HCT116 (cell line): Measurements from ENCODE around the gene SHISA6. TPM values are rescaled to one million over a fixed set of nuclear protein-coding genes. Genes with fewer than 3 reads are reported as not detected.

Source experiments
- ATAC-seq: fragments of 200-7000 bp; cut with Tn5 transposase; 2 replicates; pipeline ENCODE4 v1.9.1; 2020; ENCODE audit warnings: mild to moderate bottlenecking, moderate library complexity
- Bru-seq: library from RNA; stranded (reverse); fragments of 400-500 nt; gene quantifications from one replicate; lab custom pipeline; 2021; lab: Mats Ljungman, UMichigan
- BruChase-seq, 2 experiments: library from RNA; stranded (reverse); fragments of 400-500 nt; gene quantifications; one replicate each; lab custom pipeline; 2021; lab: Mats Ljungman, UMichigan
- BruUV-seq: library from RNA; stranded (reverse); fragments of 400-500 nt; replicated peaks from 2 replicates; lab custom pipeline; 2021; lab: Mats Ljungman, UMichigan
- CTCF ChIA-PET: fragments of 300-600 bp; sonication (Branson Sonifier 250); formaldehyde crosslinking; loops from one replicate; lab custom pipeline; 2021; ENCODE audit warnings: antibody characterized with exemption; lab: Charles Lee
- POLR2A ChIA-PET: fragments of 300-600, 350-600 bp; sonication (Branson Sonifier 250); formaldehyde crosslinking; loops from one replicate; lab custom pipeline; 2021; ENCODE audit warnings: antibody characterized with exemption; lab: Charles Lee
- RAD21 ChIA-PET, 2 experiments: fragments of 300-600 bp; sonication (Branson Sonifier 250); formaldehyde crosslinking; loops; one replicate each; lab custom pipeline; 2023; ENCODE audit warnings: low total read pairs in 2 of 2; ENCODE audit not compliant: uncharacterized antibody in 2 of 2, unreplicated experiment in 2 of 2, low non-redundant PET in 1 of 2; lab: Charles Lee
- DNase-seq: peaks from one replicate; pipeline ENCODE4 v3.0.0-alpha.2; 2010; ENCODE audit warnings: low read depth, low spot score
- H2AFZ ChIP-seq: fragments of 200-600 bp; shearing (Covaris generic), sonication (generic); 2 replicates; pipeline ENCODE4 v1.6.1; 2017; ENCODE audit warnings: low read depth, mixed run types, mixed read lengths, antibody characterized with exemption, low read length; ENCODE audit not compliant: poor library complexity, severe bottlenecking
- H3K27ac ChIP-seq: 2 replicates; pipeline ENCODE4 v1.5.1; 2012; ENCODE audit warnings: low read depth, low read length
- H3K27me3 ChIP-seq: fragments of 200-600 bp; sonication (generic); 2 replicates; pipeline ENCODE4 v1.6.1; 2016; ENCODE audit warnings: mixed run types, low read length, mixed read lengths; ENCODE audit not compliant: insufficient read depth
- H3K36me3 ChIP-seq, 2 experiments: fragments of 200-500 bp in 1 of 2; fragments of 200-600 bp in 1 of 2; sonication (Bioruptor generic) in 1 of 2; sonication (generic) in 1 of 2; 2 replicates each; pipeline versions ENCODE4 v1.5.1 to v1.6.1; 2014 to 2016; ENCODE audit warnings: low read length in 2 of 2, inconsistent platforms in 1 of 2, mixed read lengths in 1 of 2, mixed run types in 1 of 2; ENCODE audit not compliant: insufficient read depth in 2 of 2, control insufficient read depth in 1 of 2
- H3K4me1 ChIP-seq, 2 experiments: fragments of 200-600 bp in 1 of 2; sonication (generic) in 1 of 2; 2 replicates each; pipeline versions ENCODE4 v1.5.1 to v1.6.1; 2012 to 2017; ENCODE audit warnings: low read length in 2 of 2, inconsistent platforms in 1 of 2, mild to moderate bottlenecking in 1 of 2, mixed read lengths in 1 of 2, mixed run types in 1 of 2, moderate library complexity in 1 of 2; ENCODE audit not compliant: insufficient read depth in 2 of 2, control insufficient read depth in 1 of 2
- H3K4me2 ChIP-seq: fragments of 200-600 bp; sonication (generic); 2 replicates; pipeline ENCODE4 v1.6.1; 2017; ENCODE audit warnings: mixed run types, low read length, mixed read lengths
- H3K4me3 ChIP-seq, 2 experiments: fragments of 200-600 bp in 1 of 2; sonication (generic) in 1 of 2; replicated peaks in 1 of 2; 2 replicates each; pipeline ENCODE4 v1.5.1; 2011 to 2016; ENCODE audit warnings: low read length in 2 of 2, control low read depth in 1 of 2, low read depth in 1 of 2, mild to moderate bottlenecking in 1 of 2, mixed read lengths in 1 of 2, mixed run types in 1 of 2
- H3K79me2 ChIP-seq: fragments of 200-600 bp; sonication (generic); 2 replicates; pipeline ENCODE4 v1.6.1; 2017; ENCODE audit warnings: mild to moderate bottlenecking, mixed run types, low read length, moderate library complexity, mixed read lengths; ENCODE audit not compliant: insufficient read depth
- H3K9ac ChIP-seq: fragments of 200-600 bp; sonication (generic); 2 replicates; pipeline ENCODE4 v1.6.1; 2016; ENCODE audit warnings: low read length, mixed read lengths
- H3K9me2 ChIP-seq: fragments of 200-600 bp; sonication (generic), shearing (Covaris generic); 2 replicates; pipeline ENCODE4 v1.6.1; 2017; ENCODE audit warnings: mixed run types, mild to moderate bottlenecking, moderate library complexity; ENCODE audit not compliant: insufficient read depth
- H3K9me3 ChIP-seq, 2 experiments: fragments of 200-500 bp in 1 of 2; fragments of 200-600 bp in 1 of 2; sonication (Bioruptor generic) in 1 of 2; sonication (generic) in 1 of 2; 2 replicates each; pipeline ENCODE4 v1.6.1; 2014 to 2017; ENCODE audit warnings: low read length in 2 of 2, mixed read lengths in 2 of 2, inconsistent platforms in 1 of 2, low read depth in 1 of 2, mild to moderate bottlenecking in 1 of 2, mixed run types in 1 of 2, moderate library complexity in 1 of 2; ENCODE audit not compliant: control insufficient read depth in 1 of 2, insufficient read depth in 1 of 2
- H4K20me1 ChIP-seq: fragments of 200-600 bp; sonication (generic), shearing (Covaris generic); 2 replicates; pipeline ENCODE4 v1.6.1; 2017; ENCODE audit warnings: mixed run types, mild to moderate bottlenecking, moderate library complexity; ENCODE audit not compliant: insufficient read depth
- EGR1 ChIP-seq: IDR thresholded peaks from 2 replicates; pipeline ENCODE4 v1.6.1; 2012; ENCODE audit warnings: low read depth
- EZH2 ChIP-seq: fragments of 200-600 bp; sonication (generic); IDR thresholded peaks from 2 replicates; pipeline ENCODE4 v1.6.1; 2017; ENCODE audit warnings: antibody characterized with exemption, mixed run types
- REST ChIP-seq: IDR thresholded peaks from 2 replicates; pipeline ENCODE4 v1.6.1; 2012; ENCODE audit warnings: low read depth
- SP1 ChIP-seq: IDR thresholded peaks from 2 replicates; pipeline ENCODE4 v1.6.1; 2012; ENCODE audit warnings: low read depth
- YY1 ChIP-seq: IDR thresholded peaks from 2 replicates; pipeline ENCODE4 v1.6.1; 2011; ENCODE audit warnings: low read length, low read depth, moderate library complexity, mild to moderate bottlenecking; ENCODE audit not compliant: insufficient replicate concordance; ENCODE audit errors: extremely low read depth
- intact Hi-C: fragments of 100-400 bp; cut with micrococcal nuclease; formaldehyde crosslinking; loops from 2 replicates; pipeline ENCODE4 v1.10.0; 2022
- long read RNA-seq: library from polyadenylated mRNA; unstranded; transcript quantifications from one replicate; pipeline ENCODE4 v2.0.0, GENCODE V29; 2021; ENCODE audit not compliant: unreplicated experiment
- polyA plus RNA-seq: library from polyadenylated mRNA; unstranded; fragments of >200 nt; gene quantifications from 2 replicates; pipeline ENCODE4 v1.2.1, GENCODE V29; 2012; ENCODE audit warnings: missing spikeins
- total RNA-seq: library from RNA; stranded (reverse); gene quantifications from one replicate; pipeline ENCODE4 v1.2.1, GENCODE V29; 2021; ENCODE audit not compliant: unreplicated experiment

The SHISA6 gene
- total RNA-seq, result not detected
- polyA plus RNA-seq, result not detected in 2 replicates
- not detected for Bru-seq, nascent RNA
- percentile 1 among the genes with signal in this experiment for BruChase-seq, experiment 1, labeled RNA remaining after a 6-hour chase
- not detected for BruChase-seq, experiment 2, labeled RNA remaining after a 2-hour chase
- long read RNA-seq, result 0 reads

- Histone ChIP-seq H3K4me3 (no peak within 1 kb of the TSS), H3K4me1 (no peaks in the 10 kb centered on the region), H3K9me2 (no peaks in the 10 kb centered on the region), H4K20me1 (no peaks in the 10 kb centered on the region), H3K9me3 (peaks cover 0 to 21% of the 10 kb centered on the region in 2 experiments; a peak in 2 of 4 replicates), H3K36me3 (no peaks in the 10 kb centered on the region), H3K9ac (no peak within 1 kb of the TSS), H3K79me2 (no peaks in the 10 kb centered on the region), H3K4me2 (no peak within 1 kb of the TSS), H2AFZ (no peak within 1 kb of the TSS), H3K27ac (no peak within 1 kb of the TSS), H3K27me3 (no peaks in the 10 kb centered on the region)
- ATAC-seq (no peak), DNase-seq (no peak)
- CTCF ChIA-PET, result no interaction called here
- intact Hi-C loops, result no loop called here
- RAD21 ChIA-PET, result no interaction called here
- no peak for TF ChIP-seq EZH2
- TF ChIP-seq EGR1, result no peak
- TF ChIP-seq REST, result no peak
- TF ChIP-seq SP1, result no peak
- no peak for TF ChIP-seq YY1
- POLR2A ChIA-PET, result no interaction called here
- no TSS peak for BruUV-seq
Measured at GRCh38 chr17:11240841-11241610, at the start of gene SHISA6. Gene SHISA6, plus strand, starts transcription at chr17:11241213.
